Measurements from ENCODE around the gene RIIAD1.

DNA sequence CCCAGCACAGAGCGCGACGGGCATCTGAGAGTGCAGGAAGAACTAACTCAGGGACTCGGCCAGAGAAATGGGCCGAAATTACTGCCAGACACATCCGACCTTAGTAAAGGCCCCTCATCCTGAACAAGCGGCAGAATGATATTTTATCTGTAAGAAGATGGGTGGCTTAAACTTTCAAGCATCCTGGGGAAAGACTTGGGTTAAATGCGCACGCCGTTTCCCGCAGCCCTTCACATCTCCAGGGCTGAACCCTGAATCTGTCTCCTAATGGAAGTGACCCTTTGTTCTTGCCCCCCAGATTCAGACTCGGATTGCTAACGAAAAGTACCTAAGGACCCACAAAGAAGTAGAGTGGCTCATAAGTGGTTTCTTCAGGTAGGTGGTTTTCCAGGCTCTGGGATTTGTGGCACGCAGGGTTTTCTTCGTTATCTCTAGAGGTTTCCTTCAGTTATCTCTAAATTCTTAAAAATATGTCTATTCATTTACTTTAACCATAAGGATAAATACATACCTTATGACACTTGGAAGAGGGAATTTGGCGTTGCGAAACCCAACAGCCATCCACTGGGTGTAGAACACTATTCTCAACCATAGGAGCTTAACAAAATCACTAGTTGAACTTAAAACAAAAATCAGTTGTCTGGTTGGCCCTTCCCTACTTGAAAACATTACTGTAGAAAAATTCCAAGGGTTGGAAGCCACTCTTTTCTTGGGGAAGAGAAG is 627 bp downstream of the RIIAD1 start:
- TF ChIP-seq EZH2phosphoT487 (IDR thresholded peaks at IDR 0.05; ENCODE audit: borderline replicate concordance, low read depth), result no peak
- no peak for TF ChIP-seq NRF1 (IDR thresholded peaks at IDR 0.05; ENCODE audit: low read depth, low read length)
- TF ChIP-seq TAF1 (IDR thresholded peaks at IDR 0.05; ENCODE audit: borderline replicate concordance, low read depth, low read length), result no peak

All from SK-N-SH (cell line).